Measurements from ENCODE around the gene NFKBIA. TPM values are rescaled to one million over a fixed set of nuclear protein-coding genes. Genes with fewer than 3 reads are reported as not detected.

Gene NFKBIA
- polyA plus RNA-seq, 1 experiment: 51.6 TPM

- POLR2A ChIA-PET: interaction anchor here (1.2 kb wide), 1 partner anchor 16 kb away, joined by 3 read pairs; the partner anchor contains the start of gene NFKBIA
- H3K27me3 ChIP-seq (ENCODE audit: control insufficient read depth, insufficient read depth, low read length): no peaks in the 10 kb centered on the region
- TF ChIP-seq CTCF (IDR thresholded peaks at IDR 0.05; ENCODE audit: low read depth, low read length): no peak
- CTCF ChIA-PET: interaction anchor here (1.3 kb wide), 1 partner anchor 173 kb away, joined by 4 read pairs; no protein-coding TSS in a partner anchor
- no peaks in the 10 kb centered on the region; the same call in 1 of the 2 replicates for H3K9me3 ChIP-seq (ENCODE audit: control insufficient read depth, insufficient read depth, low read length)
- no peak for DNase-seq (ENCODE audit: low read depth, low spot score)
- H3K27ac ChIP-seq (ENCODE audit: low read depth, low read length): no peak overlapping the region
- no peak overlapping the region for H3K4me3 ChIP-seq (ENCODE audit: low read depth, low read length)
Observed at GRCh38 chr14:35387713-35388579, 16.6 kb downstream of the NFKBIA start.

- no peak for DNase-seq (ENCODE audit: low read depth, low spot score)
- no peaks in the 10 kb centered on the region for H3K27me3 ChIP-seq (ENCODE audit: control insufficient read depth, insufficient read depth, low read length)
- no peak overlapping the region for H3K4me3 ChIP-seq (ENCODE audit: low read depth, low read length)
- no peak overlapping the region for H3K27ac ChIP-seq (ENCODE audit: low read depth, low read length)
- CTCF ChIA-PET: interaction anchor here (1.3 kb wide), 1 partner anchor 173 kb away, joined by 4 read pairs; no protein-coding TSS in a partner anchor
- POLR2A ChIA-PET: no interaction called here
- TF ChIP-seq CTCF (IDR thresholded peaks at IDR 0.05; ENCODE audit: low read depth, low read length): no peak
- no peaks in the 10 kb centered on the region; the same call in 1 of the 2 replicates for H3K9me3 ChIP-seq (ENCODE audit: control insufficient read depth, insufficient read depth, low read length)
Observed at GRCh38 chr14:35387219-35387618, 17.3 kb downstream of the NFKBIA start.

- no peak for DNase-seq (ENCODE audit: low read depth, low spot score)
- H3K27ac ChIP-seq (ENCODE audit: low read depth, low read length): no peak overlapping the region
- CTCF ChIA-PET: interaction anchor here (1.3 kb wide), 1 partner anchor 172 kb away, joined by 4 read pairs; no protein-coding TSS in a partner anchor
Observed at GRCh38 chr14:35386673-35387125, 17.9 kb downstream of the NFKBIA start.

GRCh38 chr14:35385042-35385839 lies 19.3 kb downstream of the NFKBIA start:
- Histone ChIP-seq H3K4me3 (ENCODE audit: low read depth, low read length) (no peak overlapping the region), H3K27me3 (ENCODE audit: control insufficient read depth, insufficient read depth, low read length) (no peaks in the 10 kb centered on the region), H3K27ac (ENCODE audit: low read depth, low read length) (peak overlapping the region; percentile 98), H3K9me3 (ENCODE audit: control insufficient read depth, insufficient read depth, low read length) (no peaks in the 10 kb centered on the region)
- POLR2A ChIA-PET: interaction anchor here (1.0 to 2.4 kb wide), 9 partner anchors 10 to 93 kb away, joined by 3 to 22 read pairs (median 6); partner anchors contain the start of genes NFKBIA and PSMA6
- DNase-seq (ENCODE audit: low read depth, low spot score): no peak
- TF ChIP-seq CTCF (IDR thresholded peaks at IDR 0.05; ENCODE audit: low read depth, low read length): no peak
- CTCF ChIA-PET: interaction anchor here (0.8 to 2.2 kb wide), 3 partner anchors 9 to 19 kb away, joined by 3 to 13 read pairs (median 7); partner anchors contain the start of gene NFKBIA

More at GRCh38 chr14:35386673-35387125, 17.9 kb downstream of the NFKBIA start:
- H3K9me3 ChIP-seq (ENCODE audit: control insufficient read depth, insufficient read depth, low read length): no peaks in the 10 kb centered on the region; the same call in 1 of the 2 replicates
- no peak overlapping the region for H3K4me3 ChIP-seq (ENCODE audit: low read depth, low read length)
- POLR2A ChIA-PET: interaction anchor here (1.5 kb wide), 1 partner anchor 12 kb away, joined by 5 read pairs; no protein-coding TSS in a partner anchor
- no peak for TF ChIP-seq CTCF (IDR thresholded peaks at IDR 0.05; ENCODE audit: low read depth, low read length)
- H3K27me3 ChIP-seq (ENCODE audit: control insufficient read depth, insufficient read depth, low read length): no peaks in the 10 kb centered on the region

Data from AG04450 (cell line).